H9 (cell line): Measurements from ENCODE around the gene HOXD8. TPM values are rescaled to one million over a fixed set of nuclear protein-coding genes. Genes with fewer than 3 reads are reported as not detected.

Experiments used
- DNase-seq: peaks from one replicate; pipeline ENCODE4 v3.0.0-alpha.2; 2017
- H2AFZ ChIP-seq: one replicate; pipeline ENCODE4 v1.6.1; 2013; ENCODE audit warnings: mild to moderate bottlenecking, low read length, control low read depth, moderate library complexity
- H2AK5ac ChIP-seq: 2 replicates; pipeline ENCODE4 v1.6.1; 2013; ENCODE audit warnings: low read length, control low read depth, mixed read lengths; ENCODE audit not compliant: insufficient read length
- H2BK120ac ChIP-seq: one replicate; pipeline ENCODE4 v1.6.1; 2013; ENCODE audit warnings: low read depth, mild to moderate bottlenecking, low read length, control low read depth, inconsistent platforms; ENCODE audit not compliant: poor library complexity, severe bottlenecking
- H2BK12ac ChIP-seq: 2 replicates; pipeline ENCODE4 v1.6.1; 2013; ENCODE audit warnings: low read length, control low read depth, mixed read lengths, low read depth; ENCODE audit not compliant: insufficient read length
- H2BK15ac ChIP-seq: 2 replicates; pipeline ENCODE4 v1.6.1; 2013; ENCODE audit warnings: low read depth, low read length, control low read depth
- H2BK20ac ChIP-seq: one replicate; pipeline ENCODE4 v1.6.1; 2013; ENCODE audit warnings: low read depth, mild to moderate bottlenecking, low read length, control low read depth, inconsistent platforms; ENCODE audit not compliant: poor library complexity, severe bottlenecking
- H2BK5ac ChIP-seq: 2 replicates; pipeline ENCODE4 v1.6.1; 2013; ENCODE audit warnings: low read length, control low read depth, mixed read lengths; ENCODE audit not compliant: insufficient read length
- H3K14ac ChIP-seq: 2 replicates; pipeline ENCODE4 v1.6.1; 2013; ENCODE audit warnings: low read length, control low read depth; ENCODE audit not compliant: insufficient read depth
- H3K18ac ChIP-seq: 2 replicates; pipeline ENCODE4 v1.6.1; 2013; ENCODE audit warnings: low read depth, mild to moderate bottlenecking, mixed read lengths, low read length, control low read depth; ENCODE audit not compliant: insufficient read length
- H3K23ac ChIP-seq: 2 replicates; pipeline ENCODE4 v1.6.1; 2013; ENCODE audit warnings: low read length, control low read depth, mixed read lengths, low read depth; ENCODE audit not compliant: insufficient read length
- H3K23me2 ChIP-seq: 2 replicates; pipeline ENCODE4 v1.6.1; 2013; ENCODE audit warnings: low read depth, mild to moderate bottlenecking, mixed read lengths, low read length, control low read depth; ENCODE audit not compliant: insufficient read length, poor library complexity, severe bottlenecking
- H3K27ac ChIP-seq: 2 replicates; pipeline ENCODE4 v1.5.1; 2013; ENCODE audit warnings: low read length, control low read depth, mixed read lengths, low read depth; ENCODE audit not compliant: insufficient read length
- H3K27me3 ChIP-seq: 2 replicates; pipeline ENCODE4 v1.6.1; 2013; ENCODE audit warnings: low read length, control low read depth, inconsistent platforms; ENCODE audit not compliant: insufficient read depth
- H3K4ac ChIP-seq: 2 replicates; pipeline ENCODE4 v1.6.1; 2013; ENCODE audit warnings: low read depth, mild to moderate bottlenecking, control low read depth, inconsistent platforms, low read length, moderate library complexity
- H3K4me1 ChIP-seq: 2 replicates; pipeline ENCODE4 v1.6.1; 2013; ENCODE audit warnings: low read length, control low read depth, inconsistent platforms; ENCODE audit not compliant: insufficient read depth
- H3K4me2 ChIP-seq: 2 replicates; pipeline ENCODE4 v1.6.1; 2013; ENCODE audit warnings: low read length, control low read depth, mixed read lengths; ENCODE audit not compliant: insufficient read length, insufficient read depth
- H3K56ac ChIP-seq: 2 replicates; pipeline ENCODE4 v1.6.1; 2013; ENCODE audit warnings: low read depth, mild to moderate bottlenecking, mixed read lengths, low read length, control low read depth; ENCODE audit not compliant: insufficient read length
- H3K79me1 ChIP-seq: 2 replicates; pipeline ENCODE4 v1.6.1; 2013; ENCODE audit warnings: low read depth, mild to moderate bottlenecking, moderate library complexity, low read length, control low read depth, inconsistent platforms; ENCODE audit not compliant: insufficient read depth, poor library complexity, severe bottlenecking
- H3K79me2 ChIP-seq: 2 replicates; pipeline ENCODE4 v1.6.1; 2013; ENCODE audit warnings: low read length, control low read depth, inconsistent platforms; ENCODE audit not compliant: insufficient read depth
- H3K9ac ChIP-seq: 2 replicates; pipeline ENCODE4 v1.6.1; 2013; ENCODE audit warnings: low read length, control low read depth, mixed read lengths; ENCODE audit not compliant: insufficient read length; ENCODE audit errors: extremely low read depth
- H3K9me3 ChIP-seq: one replicate; pipeline ENCODE4 v1.6.1; 2013; ENCODE audit warnings: low read depth, low read length, inconsistent platforms; ENCODE audit not compliant: control insufficient read depth
- H3T11ph ChIP-seq: one replicate; pipeline ENCODE4 v1.6.1; 2013; ENCODE audit warnings: mild to moderate bottlenecking, low read length, control low read depth, inconsistent platforms
- H4K20me1 ChIP-seq: one replicate; pipeline ENCODE4 v1.6.1; 2013; ENCODE audit not compliant: control insufficient read depth, insufficient read length, insufficient read depth
- H4K5ac ChIP-seq: 2 replicates; pipeline ENCODE4 v1.6.1; 2013; ENCODE audit warnings: low read depth, mild to moderate bottlenecking, mixed read lengths, low read length, control low read depth; ENCODE audit not compliant: insufficient read length
- H4K8ac ChIP-seq: replicated peaks from 2 replicates; pipeline ENCODE4 v1.6.1; 2013; ENCODE audit warnings: low read length, control low read depth, mixed read lengths, low read depth; ENCODE audit not compliant: insufficient read length
- H4K91ac ChIP-seq: 2 replicates; pipeline ENCODE4 v1.6.1; 2013; ENCODE audit warnings: low read depth, mild to moderate bottlenecking, moderate library complexity, mixed read lengths, low read length, control low read depth; ENCODE audit not compliant: insufficient read length
- H3K27ac Mint-ChIP-seq, 3 experiments: 2 replicates in 2 of 3; 3 replicates in 1 of 3; pipeline ENCODE4 v1.8.0; 2020 to 2021; ENCODE audit warnings: mixed read lengths in 3 of 3, mild to moderate bottlenecking in 1 of 3, moderate library complexity in 1 of 3
- H3K27me3 Mint-ChIP-seq: 2 replicates; pipeline ENCODE4 v1.8.0; 2021; ENCODE audit warnings: low read depth, mild to moderate bottlenecking, moderate library complexity, mixed read lengths
- H3K36me3 Mint-ChIP-seq, 3 experiments: 2 replicates in 2 of 3; 3 replicates in 1 of 3; pipeline ENCODE4 v1.8.0; 2020 to 2021; ENCODE audit warnings: low read depth in 3 of 3, mixed read lengths in 3 of 3; ENCODE audit not compliant: insufficient read depth in 1 of 3
- H3K4me1 Mint-ChIP-seq, 2 experiments: 2 replicates each; pipeline ENCODE4 v1.8.0; 2020; ENCODE audit warnings: mixed read lengths in 2 of 2
- H3K4me3 Mint-ChIP-seq, 2 experiments: 2 replicates in 1 of 2; 3 replicates in 1 of 2; pipeline ENCODE4 v1.8.0; 2020 to 2021; ENCODE audit warnings: mild to moderate bottlenecking in 2 of 2, mixed read lengths in 2 of 2, moderate library complexity in 1 of 2
- H3K9me3 Mint-ChIP-seq, 2 experiments: 2 replicates in 1 of 2; 3 replicates in 1 of 2; pipeline ENCODE4 v1.8.0; 2020; ENCODE audit warnings: mild to moderate bottlenecking in 2 of 2, mixed read lengths in 2 of 2, moderate library complexity in 1 of 2
- CTCF ChIP-seq: fragments of 200-600 bp; sonication (generic); conservative IDR thresholded peaks from 3 replicates; pipeline ENCODE4 v1.8.0; 2021; ENCODE audit warnings: antibody characterized with exemption, mild to moderate bottlenecking
- WGBS: extraction: QIAGEN DNeasy Blood & Tissue Kit; methylation state at CpG from one replicate; pipeline ENCODE4 v1.1.7; 2013; ENCODE audit warnings: missing lambda C conversion rate, low lambda C conversion rate, mixed read lengths; ENCODE audit not compliant: insufficient read length; ENCODE audit errors: extremely low coverage; 5-methylcytosine and 5-hydroxymethylcytosine counted together
- total RNA-seq: library from RNA; stranded (reverse); gene quantifications from 2 replicates; pipeline ENCODE4 v1.2.1, GENCODE V29; 2021

The HOXD8 gene
- total RNA-seq, 1 experiment from 2014 or later = not detected

DNA sequence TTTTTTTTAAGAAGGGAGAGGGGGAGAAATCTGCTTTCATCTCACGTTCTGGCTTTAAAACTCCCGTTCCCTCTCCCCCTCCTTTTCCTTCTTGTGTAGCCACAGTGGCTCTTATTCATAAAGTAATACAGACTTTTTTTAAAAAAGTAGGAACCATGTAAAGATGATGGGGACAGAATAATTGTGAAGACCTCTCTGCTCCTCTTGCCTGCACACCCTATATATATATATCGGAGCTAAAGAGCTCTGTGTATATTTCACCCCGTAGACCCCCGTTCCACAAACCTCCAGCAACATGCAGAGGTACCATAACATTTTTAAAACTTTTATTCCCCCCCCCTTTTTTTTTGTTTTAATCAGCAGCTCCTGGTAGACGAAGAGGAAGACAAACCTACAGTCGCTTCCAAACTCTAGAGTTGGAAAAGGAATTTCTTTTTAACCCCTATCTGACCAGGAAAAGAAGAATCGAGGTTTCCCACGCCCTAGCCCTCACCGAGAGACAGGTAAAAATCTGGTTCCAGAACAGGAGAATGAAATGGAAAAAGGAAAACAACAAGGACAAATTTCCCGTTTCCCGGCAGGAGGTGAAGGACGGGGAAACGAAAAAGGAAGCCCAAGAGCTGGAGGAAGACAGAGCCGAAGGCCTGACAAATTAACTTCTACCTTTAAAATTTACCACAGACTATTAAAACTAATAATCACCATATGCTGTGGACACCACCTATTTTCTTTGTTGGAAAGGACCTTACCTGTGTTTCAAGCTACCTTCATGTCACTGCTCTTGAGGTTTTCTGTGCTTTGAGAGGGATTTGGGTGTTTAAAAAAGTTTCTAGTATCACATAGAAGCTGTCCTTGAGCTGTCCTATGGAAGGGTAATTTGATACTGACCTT lies 1.7 kb downstream of the HOXD8 start:
- Histone ChIP-seq H4K5ac (no peak overlapping the region), H3K14ac (no peak overlapping the region), H3K56ac (no peak overlapping the region), H3K9ac (no peak overlapping the region), H3K27me3 (peaks cover 89% of the 10 kb centered on the region), H3K79me2 (no peaks in the 10 kb centered on the region), H2AK5ac (no peak overlapping the region), H2BK15ac (no peak overlapping the region), H3K4ac (no peak overlapping the region), H2AFZ (no peak overlapping the region), H3K4me1 (no peaks in the 10 kb centered on the region; the same call in 1 of the 2 replicates), H2BK5ac (no peak overlapping the region), H3K79me1 (no peaks in the 10 kb centered on the region), H3K18ac (no peak overlapping the region), H2BK120ac (no peak overlapping the region), H2BK20ac (no peak overlapping the region), H2BK12ac (no peak overlapping the region), H4K91ac (no peak overlapping the region), H4K20me1 (no peaks in the 10 kb centered on the region), H3T11ph (no peak overlapping the region), H3K9me3 (no peaks in the 10 kb centered on the region), H3K23me2 (peaks cover 2% of the 10 kb centered on the region), H4K8ac (no peak overlapping the region), H3K4me2 (no peak overlapping the region), H3K23ac (no peak overlapping the region), H3K27ac (no peak overlapping the region)
- peaks cover 4 to 13% of the 10 kb centered on the region in 2 experiments; a peak in 4 of 5 replicates for H3K9me3 Mint-ChIP-seq
- peaks cover 98% of the 10 kb centered on the region for H3K27me3 Mint-ChIP-seq
- H3K4me1 Mint-ChIP-seq = peaks cover 15 to 20% of the 10 kb centered on the region in 2 experiments
- H3K4me3 Mint-ChIP-seq = peak overlapping the region in 1 of 2 experiments; percentile 70; a peak in 4 of 5 replicates
- peak overlapping the region in 1 of 3 experiments; percentile 76; a peak in 2 of 7 replicates for H3K27ac Mint-ChIP-seq
- no peaks in the 10 kb centered on the region; a peak in 1 of 7 replicates for H3K36me3 Mint-ChIP-seq
- WGBS = no CpG with 5 or more reads among the region's 15 CpGs
- no peak for TF ChIP-seq CTCF
- no peak for DNase-seq
